SIG-M5 (cell line): ENCODE data around the gene ALDH4A1.

ENCODE experiments used
- DNase-seq: peaks from one replicate; lab custom pipeline; 2025; lab: John Stamatoyannopoulos, UW

The ALDH4A1 gene

DNA sequence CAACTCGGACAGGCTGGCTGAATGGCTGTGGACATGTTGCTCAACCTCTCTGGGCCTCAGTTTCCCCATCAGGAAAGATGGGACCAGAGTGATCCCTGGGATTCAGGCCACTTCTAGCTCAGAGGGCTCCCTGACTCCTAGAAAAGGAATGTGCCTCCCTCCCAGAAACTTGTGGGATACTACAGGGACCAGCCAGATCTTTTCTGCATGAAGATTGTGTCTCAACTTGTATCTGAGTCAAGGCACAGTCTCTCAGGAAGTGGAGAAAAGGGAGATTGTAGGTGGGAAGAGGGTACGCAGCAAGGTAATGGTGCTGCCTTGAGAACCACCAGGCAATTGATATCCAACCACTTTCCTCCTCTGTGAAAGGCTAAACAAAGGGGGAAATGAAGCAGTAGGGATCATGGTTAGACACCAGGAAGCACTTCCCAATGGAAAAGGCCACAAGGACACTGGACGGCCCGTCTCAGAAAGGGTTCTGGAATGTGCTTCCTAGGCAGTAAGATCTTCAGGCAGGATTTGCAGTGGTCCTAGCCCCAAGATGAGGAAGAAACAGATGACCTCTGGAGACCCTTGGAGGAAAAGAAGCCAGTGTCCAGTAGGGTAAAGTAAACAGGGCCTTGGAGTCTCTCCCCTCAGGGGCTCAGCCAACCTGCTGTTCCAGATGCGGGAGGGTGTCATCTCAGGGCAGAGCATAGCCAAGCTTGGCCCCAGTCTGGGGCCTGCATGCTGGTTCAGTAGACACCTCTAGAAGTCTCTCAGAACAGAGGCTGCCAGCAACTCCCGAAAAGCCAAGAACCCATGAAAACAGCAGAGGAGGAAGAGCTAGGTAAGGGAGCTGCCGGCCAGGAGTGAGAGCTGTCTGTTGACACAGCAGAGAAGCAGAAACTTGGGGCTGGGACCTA, 37.3 kb upstream of the ALDH4A1 start:
- no peak for DNase-seq

GRCh38 chr1:18938707-18939070, 36.3 kb upstream of the ALDH4A1 start:
- no peak for DNase-seq

GRCh38 chr1:18938008-18938706, 35.8 kb upstream of the ALDH4A1 start:
- no peak for DNase-seq

GRCh38 chr1:18937539-18937938, 35.2 kb upstream of the ALDH4A1 start:
- DNase-seq = no peak

- no peak for DNase-seq
Measured at GRCh38 chr1:18936814-18937481, 34.6 kb upstream of the ALDH4A1 start.

DNA sequence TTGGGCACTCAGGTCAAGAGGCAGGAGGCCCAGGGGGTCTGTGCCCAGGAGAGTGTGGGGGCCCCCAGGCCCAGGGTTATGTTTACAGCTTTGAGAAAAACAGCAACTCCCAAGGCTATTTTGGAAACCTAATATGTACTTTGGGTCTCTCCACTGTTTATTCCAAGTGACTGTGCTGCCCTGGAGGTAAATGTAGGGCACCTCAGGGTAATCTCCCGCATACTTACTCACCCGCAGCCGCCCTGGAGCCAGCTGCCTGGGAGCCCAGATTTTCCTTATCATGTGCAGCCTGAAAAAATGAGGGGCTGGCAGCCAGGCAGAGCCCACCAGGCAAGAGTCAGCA, 34.1 kb upstream of the ALDH4A1 start:
- DNase-seq = no peak

- no peak for DNase-seq
Measured at GRCh38 chr1:18934205-18935000, 32.0 kb upstream of the ALDH4A1 start.

GRCh38 chr1:18932879-18933278, 30.5 kb upstream of the ALDH4A1 start:
- DNase-seq = no peak

- no peak for DNase-seq
Measured at GRCh38 chr1:18932387-18932786, 30.0 kb upstream of the ALDH4A1 start.

GRCh38 chr1:18931730-18932129, 29.4 kb upstream of the ALDH4A1 start:
- no peak for DNase-seq

GRCh38 chr1:18929686-18930085, 27.3 kb upstream of the ALDH4A1 start:
- DNase-seq = no peak

GRCh38 chr1:18928985-18929384, 26.6 kb upstream of the ALDH4A1 start:
- no peak for DNase-seq

GRCh38 chr1:18928406-18928805, 26.1 kb upstream of the ALDH4A1 start:
- no peak for DNase-seq

- no peak for DNase-seq
Measured at GRCh38 chr1:18927654-18928272, 25.4 kb upstream of the ALDH4A1 start.

DNA sequence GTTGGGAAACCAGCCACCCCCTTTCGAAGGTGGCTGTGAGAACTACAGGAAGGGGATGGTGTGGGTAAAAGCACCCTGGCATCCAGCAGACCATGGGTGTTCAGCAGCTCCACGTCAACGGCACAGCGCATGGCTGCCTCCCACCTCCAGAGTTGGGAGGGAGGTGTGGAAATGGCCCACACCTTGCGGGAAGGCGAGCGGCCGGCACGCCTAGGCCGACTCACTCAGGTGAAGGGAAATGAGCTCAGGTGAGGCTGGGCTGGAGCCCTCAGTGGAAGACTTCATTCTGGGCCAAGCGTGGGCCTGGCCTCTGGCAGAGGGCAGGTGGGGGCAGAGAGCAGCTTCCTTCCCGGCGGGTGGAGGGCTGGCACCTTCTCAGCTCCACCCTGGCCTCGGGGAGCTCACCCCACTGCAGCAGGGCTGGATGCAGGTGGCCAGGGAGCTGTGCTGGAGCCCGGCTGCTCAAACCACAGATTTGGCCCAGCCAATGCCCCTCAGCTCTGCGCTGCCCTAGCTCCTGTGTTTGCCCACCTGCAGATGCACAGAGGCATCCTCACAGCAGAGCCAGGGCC, 24.8 kb upstream of the ALDH4A1 start:
- no peak for DNase-seq

- DNase-seq = peak; percentile 57
Measured at GRCh38 chr1:18926315-18927081, 24.1 kb upstream of the ALDH4A1 start.

GRCh38 chr1:18925279-18925678, 22.9 kb upstream of the ALDH4A1 start:
- DNase-seq = no peak

DNA sequence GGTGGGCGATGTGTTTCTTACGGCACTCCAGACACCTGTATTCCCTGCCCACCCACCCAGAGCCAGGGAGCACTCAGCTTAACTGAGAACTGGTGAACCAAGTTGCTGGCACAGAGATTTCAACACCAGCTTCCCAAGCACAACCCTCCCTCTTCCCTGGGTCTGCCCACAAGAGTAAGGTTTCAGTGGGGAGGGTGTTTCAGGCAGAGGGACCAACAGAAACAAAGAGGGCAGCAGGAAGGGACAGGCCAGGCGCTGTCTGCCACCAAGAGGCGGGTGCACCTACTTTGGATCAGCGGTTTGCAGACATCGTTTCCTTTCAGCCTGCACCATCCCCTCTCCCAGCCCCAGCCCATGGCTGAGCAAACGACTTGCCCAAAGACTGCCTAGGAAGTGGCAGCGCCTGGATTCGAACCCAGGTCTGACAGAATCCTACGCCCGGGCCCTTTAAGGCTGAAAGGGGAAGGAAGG, 21.9 kb upstream of the ALDH4A1 start:
- no peak for DNase-seq

GRCh38 chr1:18923756-18924211, 21.4 kb upstream of the ALDH4A1 start:
- DNase-seq = no peak
